Measurements from ENCODE around the gene LENEP. TPM values are rescaled to one million over a fixed set of nuclear protein-coding genes. Genes with fewer than 3 reads are reported as not detected.

The LENEP gene
- total and polyA plus RNA-seq, 7 experiments from 2014 or later = 1.4 to 3.2 (median 2.6) TPM; not detected in 4

DNA sequence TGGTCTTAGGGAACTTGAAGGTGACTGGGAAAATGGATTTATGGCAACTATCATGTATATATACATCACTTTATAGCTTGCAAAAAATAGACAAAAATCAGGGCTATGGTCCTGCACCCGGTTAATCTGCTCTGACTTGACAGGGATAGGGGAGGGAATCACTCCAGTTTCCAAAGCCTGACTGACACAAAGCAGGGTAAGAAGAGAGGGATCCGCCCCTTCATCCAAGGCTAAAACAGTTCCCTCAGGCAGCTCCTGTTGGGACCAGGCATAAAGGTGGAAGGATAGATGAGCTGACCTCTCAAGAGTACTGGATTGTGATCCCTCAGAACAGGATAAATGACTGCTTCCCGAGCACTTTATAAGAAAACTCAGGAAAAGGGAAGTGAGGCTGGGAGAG lies 38.8 kb upstream of the LENEP start:
- Mint-ChIP-seq H3K4me3 (peak overlapping the region; percentile 92 to 99 (median 98)), H3K36me3 (peaks cover 4 to 27% (median 6%) of the 10 kb centered on the region in 5 donors), H3K27me3 (no peaks in the 10 kb centered on the region), H3K27ac (peak overlapping the region; percentile 97 to 100 (median 99)), H3K4me1 (peaks cover 56 to 80% (median 74%) of the 10 kb centered on the region in 7 donors), H3K9me3 (peaks cover 0 to 4% (median 0%) of the 10 kb centered on the region in 11 donors)
- intact Hi-C loops (cut with micrococcal nuclease) = loop anchor here in 1 of 2 donors (2.0 to 10.0 kb wide), 3 partner anchors 396 to 990 kb away; partner anchors contain the start of genes CREB3L4, IL6R, SLC39A1 and UBE2Q1
- ChIA-PET POLR2A (interaction anchor here (0.5 to 13.7 kb wide), 17 partner anchors 10 to 251 kb away, joined by 3 to 160 read pairs (median 5); partner anchors contain the start of genes CKS1B, FLAD1, KRTCAP2 and PMVK), CTCF (interaction anchor here (0.5 to 9.3 kb wide), 11 partner anchors 18 to 398 kb away, joined by 3 to 101 read pairs (median 6); partner anchors contain the start of genes EFNA4, KRTCAP2 and PMVK)
- DNase-seq (no peak), ATAC-seq (no peak)
- H3K4me1 ChIP-seq (ENCODE audit: control insufficient read depth in 2 of 2, insufficient read depth in 2 of 2, low read length in 2 of 2) = peaks cover 55 to 56% of the 10 kb centered on the region in 2 donors
- peak overlapping the region; percentile 96 for H3K27ac ChIP-seq (ENCODE audit: low read depth, low read length)
- peaks cover 8 to 37% (median 9%) of the 10 kb centered on the region in 3 experiments for H3K36me3 ChIP-seq (ENCODE audit: control insufficient read depth in 2 of 3, insufficient read depth in 3 of 3, low read length in 3 of 3)
- peak overlapping the region; percentile 92 for H3K4me3 ChIP-seq (ENCODE audit: low read length)
- H3K27me3 ChIP-seq (ENCODE audit: control insufficient read depth in 2 of 2, insufficient read depth in 2 of 2, low read length in 2 of 2) = no peaks in the 10 kb centered on the region
- no peaks in the 10 kb centered on the region for H3K9me3 ChIP-seq (ENCODE audit: control insufficient read depth in 2 of 3, low read length in 3 of 3)

- no peaks in the 10 kb centered on the region for H3K27me3 ChIP-seq (ENCODE audit: control insufficient read depth in 2 of 2, insufficient read depth in 2 of 2, low read length in 2 of 2)
- no peaks in the 10 kb centered on the region for H3K27me3 Mint-ChIP-seq
- peak overlapping the region; percentile 96 for H3K27ac ChIP-seq (ENCODE audit: low read depth, low read length)
- peaks cover 4 to 27% (median 6%) of the 10 kb centered on the region in 5 donors for H3K36me3 Mint-ChIP-seq
- ATAC-seq (peak; percentile 89), DNase-seq (peak; percentile 61 to 99 (median 95))
- POLR2A ChIA-PET = interaction anchor here (0.6 to 13.7 kb wide), 26 partner anchors 9 to 570 kb away, joined by 3 to 160 read pairs (median 5); partner anchors contain the start of genes CKS1B, FLAD1, KRTCAP2 and PMVK
- H3K9me3 Mint-ChIP-seq = peaks cover 0 to 4% (median 0%) of the 10 kb centered on the region in 11 donors
- H3K4me1 ChIP-seq (ENCODE audit: control insufficient read depth in 2 of 2, insufficient read depth in 2 of 2, low read length in 2 of 2) = peaks cover 55 to 56% of the 10 kb centered on the region in 2 donors
- H3K4me3 Mint-ChIP-seq = peak overlapping the region; percentile 92 to 99 (median 98)
- H3K27ac Mint-ChIP-seq = peak overlapping the region; percentile 97 to 100 (median 99)
- H3K36me3 ChIP-seq (ENCODE audit: control insufficient read depth in 2 of 3, insufficient read depth in 3 of 3, low read length in 3 of 3) = peaks cover 8 to 38% (median 9%) of the 10 kb centered on the region in 3 experiments
- peaks cover 59 to 86% (median 77%) of the 10 kb centered on the region in 7 donors for H3K4me1 Mint-ChIP-seq
- no peaks in the 10 kb centered on the region for H3K9me3 ChIP-seq (ENCODE audit: control insufficient read depth in 2 of 3, low read length in 3 of 3)
- intact Hi-C loops (cut with micrococcal nuclease) = loop anchor here (1.0 to 10.0 kb wide), 13 partner anchors 18 to 990 kb away; partner anchors contain the start of genes CKS1B (in 2 of the 2), UBE2Q1 (in 2 of the 2), ADAR (in 1 of the 2) and CREB3L4 (in 1 of the 2)
- H3K4me3 ChIP-seq (ENCODE audit: low read length) = peak overlapping the region; percentile 92
- CTCF ChIA-PET = interaction anchor here (0.6 to 9.3 kb wide), 19 partner anchors 17 to 1258 kb away, joined by 3 to 101 read pairs (median 5); partner anchors contain the start of genes EFNA4, KRTCAP2, PMF1 and PMVK
Measured at GRCh38 chr1:154955039-154955717, 38.2 kb upstream of the LENEP start.

GRCh38 chr1:154955718-154956543 lies 37.5 kb upstream of the LENEP start, which contains the start of gene PBXIP1:
TSS of gene PBXIP1 (minus strand) at chr1:154956099. CDS start at chr1:154953721, 2,378 bp downstream.
- POLR2A ChIA-PET = interaction anchor here (0.5 to 13.7 kb wide), 29 partner anchors 8 to 571 kb away, joined by 3 to 160 read pairs (median 4); partner anchors contain the start of genes CKS1B, FLAD1, KRTCAP2 and PMVK

GRCh38 chr1:154956544-154956941 lies 36.8 kb upstream of the LENEP start:
- peak overlapping the region; percentile 96 for H3K27ac ChIP-seq (ENCODE audit: low read depth, low read length)
- Mint-ChIP-seq H3K27me3 (no peaks in the 10 kb centered on the region), H3K36me3 (peaks cover 0 to 20% (median 0%) of the 10 kb centered on the region in 5 donors), H3K4me1 (peaks cover 56 to 84% (median 74%) of the 10 kb centered on the region in 7 donors), H3K9me3 (peaks cover 0 to 4% (median 0%) of the 10 kb centered on the region in 11 donors), H3K27ac (peak overlapping the region; percentile 97 to 100 (median 99)), H3K4me3 (peak overlapping the region; percentile 92 to 99 (median 98))
- CTCF ChIA-PET = interaction anchor here (1.0 to 9.3 kb wide), 7 partner anchors 20 to 216 kb away, joined by 3 to 101 read pairs (median 9); partner anchors contain the start of genes KRTCAP2 and PMVK
- DNase-seq (no peak), ATAC-seq (no peak)
- POLR2A ChIA-PET = interaction anchor here (0.7 to 13.7 kb wide), 17 partner anchors 8 to 399 kb away, joined by 3 to 160 read pairs (median 6); partner anchors contain the start of genes CKS1B, FLAD1, PMVK and SHC1
- peaks cover 47 to 48% of the 10 kb centered on the region in 2 donors for H3K4me1 ChIP-seq (ENCODE audit: control insufficient read depth in 2 of 2, insufficient read depth in 2 of 2, low read length in 2 of 2)
- H3K4me3 ChIP-seq (ENCODE audit: low read length) = peak overlapping the region; percentile 92
- H3K36me3 ChIP-seq (ENCODE audit: control insufficient read depth in 2 of 3, insufficient read depth in 3 of 3, low read length in 3 of 3) = peaks cover 0 to 29% (median 0%) of the 10 kb centered on the region in 3 experiments
- intact Hi-C loops (cut with micrococcal nuclease) = loop anchor here (1.0 to 10.0 kb wide), 7 partner anchors 27 to 992 kb away; partner anchors contain the start of genes ADAR (in 1 of the 2), CREB3L4 (in 1 of the 2), EFNA4 (in 1 of the 2) and FLAD1 (in 1 of the 2)
- H3K9me3 ChIP-seq (ENCODE audit: control insufficient read depth in 2 of 3, low read length in 3 of 3) = no peaks in the 10 kb centered on the region
- no peaks in the 10 kb centered on the region for H3K27me3 ChIP-seq (ENCODE audit: control insufficient read depth in 2 of 2, insufficient read depth in 2 of 2, low read length in 2 of 2)

More at GRCh38 chr1:154955718-154956543, 37.5 kb upstream of the LENEP start, which contains the start of gene PBXIP1:
- Histone ChIP-seq H3K9me3 (ENCODE audit: control insufficient read depth in 2 of 3, low read length in 3 of 3) (no peaks in the 10 kb centered on the region), H3K27ac (ENCODE audit: low read depth, low read length) (peak within 1 kb of the TSS; percentile 96), H3K36me3 (ENCODE audit: control insufficient read depth in 2 of 3, insufficient read depth in 3 of 3, low read length in 3 of 3) (peaks cover 0 to 31% (median 4%) of the 10 kb centered on the region in 3 experiments), H3K27me3 (ENCODE audit: control insufficient read depth in 2 of 2, insufficient read depth in 2 of 2, low read length in 2 of 2) (no peaks in the 10 kb centered on the region), H3K4me3 (ENCODE audit: low read length) (peak within 1 kb of the TSS; percentile 92), H3K4me1 (ENCODE audit: control insufficient read depth in 2 of 2, insufficient read depth in 2 of 2, low read length in 2 of 2) (peaks cover 53 to 54% of the 10 kb centered on the region in 2 donors)
- Mint-ChIP-seq H3K4me3 (peak within 1 kb of the TSS; percentile 92 to 99 (median 98)), H3K27me3 (no peaks in the 10 kb centered on the region), H3K9me3 (peaks cover 0 to 4% (median 0%) of the 10 kb centered on the region in 11 donors), H3K36me3 (peaks cover 0 to 20% (median under 1%) of the 10 kb centered on the region in 5 donors), H3K27ac (peak within 1 kb of the TSS; percentile 97 to 100 (median 99)), H3K4me1 (peaks cover 59 to 87% (median 76%) of the 10 kb centered on the region in 7 donors)
- peak; percentile 56 to 95 (median 92) for DNase-seq
- ATAC-seq = peak; percentile 58
- intact Hi-C loops (cut with micrococcal nuclease) = loop anchor here (1.0 to 10.0 kb wide), 14 partner anchors 18 to 991 kb away; partner anchors contain the start of genes CKS1B (in 2 of the 2), FLAD1 (in 2 of the 2), UBE2Q1 (in 2 of the 2) and ADAR (in 1 of the 2)
- CTCF ChIA-PET = interaction anchor here (0.6 to 9.3 kb wide), 19 partner anchors 18 to 1257 kb away, joined by 3 to 101 read pairs (median 5); partner anchors contain the start of genes KRTCAP2, PMF1 and PMVK

DNA sequence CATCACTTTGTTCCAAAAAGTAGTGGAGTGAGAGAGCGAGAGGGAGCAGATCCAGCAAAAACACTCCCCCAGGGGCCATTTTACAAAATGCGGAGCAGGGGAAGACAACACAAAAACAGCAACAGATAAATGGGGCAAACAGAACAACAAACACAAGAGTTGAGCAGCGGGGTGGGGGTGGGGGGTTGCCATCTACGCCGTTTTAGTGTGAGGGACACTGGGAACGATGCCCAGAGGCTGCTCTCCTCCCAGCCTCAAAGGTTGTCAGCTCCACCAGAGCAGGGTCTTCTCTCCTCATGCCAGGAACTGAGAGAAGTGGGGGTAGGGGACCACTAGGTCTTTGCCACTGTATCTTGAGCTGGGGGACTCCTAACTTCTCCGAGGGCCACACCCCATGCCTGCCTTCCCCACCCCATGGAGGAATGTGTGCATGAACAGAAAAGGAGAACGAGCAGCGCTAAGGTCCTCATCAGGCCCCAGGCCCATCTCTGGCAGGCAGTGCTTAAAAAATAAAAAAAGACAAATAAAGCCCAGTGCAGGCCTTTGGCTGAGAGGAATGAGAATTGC lies 36.2 kb upstream of the LENEP start:
- peak overlapping the region; percentile 96 for H3K27ac ChIP-seq (ENCODE audit: low read depth, low read length)
- intact Hi-C loops (cut with micrococcal nuclease) = loop anchor here (5.0 to 10.0 kb wide), 5 partner anchors 105 to 992 kb away; partner anchors contain the start of genes ADAR (in 1 of the 2), CREB3L4 (in 1 of the 2), EFNA4 (in 1 of the 2) and IL6R (in 1 of the 2)
- H3K27me3 Mint-ChIP-seq = no peaks in the 10 kb centered on the region

More for the DNA sequence above, 36.2 kb upstream of the LENEP start:
- peaks cover 0 to 31% (median 0%) of the 10 kb centered on the region in 3 experiments for H3K36me3 ChIP-seq (ENCODE audit: control insufficient read depth in 2 of 3, insufficient read depth in 3 of 3, low read length in 3 of 3)
- H3K4me3 Mint-ChIP-seq = peak overlapping the region in 4 of 10 donors; percentile 16 to 99 (median 76)
- ChIA-PET POLR2A (interaction anchor here (0.7 to 13.7 kb wide), 8 partner anchors 7 to 399 kb away, joined by 3 to 160 read pairs (median 16); partner anchors contain the start of genes CKS1B, PMVK and SHC1), CTCF (interaction anchor here (1.0 to 9.3 kb wide), 3 partner anchors 44 to 59 kb away, joined by 3 to 101 read pairs (median 9); no protein-coding TSS in a partner anchor)
- H3K4me1 Mint-ChIP-seq = peaks cover 50 to 79% (median 70%) of the 10 kb centered on the region in 7 donors
- H3K4me3 ChIP-seq (ENCODE audit: low read length) = no peak overlapping the region
- no peak for DNase-seq
- no peaks in the 10 kb centered on the region for H3K9me3 ChIP-seq (ENCODE audit: control insufficient read depth in 2 of 3, low read length in 3 of 3)
- peaks cover 43 to 44% of the 10 kb centered on the region in 2 donors for H3K4me1 ChIP-seq (ENCODE audit: control insufficient read depth in 2 of 2, insufficient read depth in 2 of 2, low read length in 2 of 2)
- peaks cover 0 to 17% (median 0%) of the 10 kb centered on the region in 5 donors for H3K36me3 Mint-ChIP-seq
- H3K9me3 Mint-ChIP-seq = peaks cover 0 to 4% (median 0%) of the 10 kb centered on the region in 11 donors
- no peak for ATAC-seq
- no peaks in the 10 kb centered on the region for H3K27me3 ChIP-seq (ENCODE audit: control insufficient read depth in 2 of 2, insufficient read depth in 2 of 2, low read length in 2 of 2)
- H3K27ac Mint-ChIP-seq = peak overlapping the region; percentile 82 to 100 (median 99)
